ENCODE data around the gene ITGA11. TPM values are rescaled to one million over a fixed set of nuclear protein-coding genes. Genes with fewer than 3 reads are reported as not detected.
A peak's percentile ranks its signal among the peaks of the same experiment; 100 is the strongest.

Gene ITGA11
- total and polyA plus RNA-seq, 9 donors = 1.2 to 34.5 (median 4.4) TPM

DNA sequence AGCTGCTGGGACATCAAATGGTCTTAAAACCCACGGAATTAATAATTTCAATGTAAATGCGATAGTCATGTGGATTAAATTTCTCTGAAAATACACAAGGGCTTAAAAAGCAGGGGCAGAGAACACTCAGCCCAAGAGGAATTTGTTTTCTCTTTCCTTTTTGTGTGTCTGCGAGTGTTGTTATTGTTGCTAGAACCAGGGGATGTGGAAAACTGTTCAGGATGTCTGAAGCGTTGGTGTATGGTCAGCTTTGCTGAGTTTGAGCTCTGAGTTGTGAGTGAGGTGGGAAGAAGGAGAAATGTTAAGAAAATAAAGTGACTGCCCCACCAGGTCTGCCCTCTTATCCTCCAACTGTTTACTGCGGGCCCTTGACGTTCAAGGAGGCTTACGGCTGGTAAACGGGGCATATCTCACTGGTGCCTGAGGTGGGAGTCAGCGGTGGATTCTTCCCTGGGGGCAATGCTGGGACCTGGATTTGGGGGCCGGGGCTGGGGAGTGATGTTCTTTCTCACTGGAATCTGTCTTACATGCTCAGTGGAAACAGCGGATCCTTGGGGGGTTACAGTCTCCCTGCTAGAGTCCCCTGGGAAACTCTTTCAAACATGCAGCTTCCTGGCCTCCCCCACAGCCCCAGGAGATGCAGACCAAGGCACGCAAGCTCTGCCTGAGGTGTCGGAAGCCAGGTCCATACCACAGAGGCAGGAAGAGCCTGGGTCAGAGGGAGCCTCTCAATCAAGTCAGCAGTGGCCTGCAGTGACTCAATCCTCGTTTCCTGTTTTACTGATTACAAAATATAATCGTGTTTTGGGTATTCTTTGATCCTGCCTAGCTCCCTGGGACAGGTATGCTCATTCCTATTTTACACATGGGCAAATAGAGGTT, 41.8 kb downstream of the ITGA11 start:
- H3K36me3 ChIP-seq = no peaks in the 10 kb centered on the region
- TF ChIP-seq POLR2A (IDR thresholded peaks at IDR 0.05) (no peak), EP300 (IDR thresholded peaks at IDR 0.05) (no peak)
- TF ChIP-seq, protein P1, sequence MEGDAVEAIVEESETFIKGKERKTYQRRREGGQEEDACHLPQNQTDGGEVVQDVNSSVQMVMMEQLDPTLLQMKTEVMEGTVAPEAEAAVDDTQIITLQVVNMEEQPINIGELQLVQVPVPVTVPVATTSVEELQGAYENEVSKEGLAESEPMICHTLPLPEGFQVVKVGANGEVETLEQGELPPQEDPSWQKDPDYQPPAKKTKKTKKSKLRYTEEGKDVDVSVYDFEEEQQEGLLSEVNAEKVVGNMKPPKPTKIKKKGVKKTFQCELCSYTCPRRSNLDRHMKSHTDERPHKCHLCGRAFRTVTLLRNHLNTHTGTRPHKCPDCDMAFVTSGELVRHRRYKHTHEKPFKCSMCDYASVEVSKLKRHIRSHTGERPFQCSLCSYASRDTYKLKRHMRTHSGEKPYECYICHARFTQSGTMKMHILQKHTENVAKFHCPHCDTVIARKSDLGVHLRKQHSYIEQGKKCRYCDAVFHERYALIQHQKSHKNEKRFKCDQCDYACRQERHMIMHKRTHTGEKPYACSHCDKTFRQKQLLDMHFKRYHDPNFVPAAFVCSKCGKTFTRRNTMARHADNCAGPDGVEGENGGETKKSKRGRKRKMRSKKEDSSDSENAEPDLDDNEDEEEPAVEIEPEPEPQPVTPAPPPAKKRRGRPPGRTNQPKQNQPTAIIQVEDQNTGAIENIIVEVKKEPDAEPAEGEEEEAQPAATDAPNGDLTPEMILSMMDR (IDR thresholded peaks at IDR 0.05) = no peak
- H3K9me3 ChIP-seq = no peaks in the 10 kb centered on the region
- H3K4me3 ChIP-seq = no peak overlapping the region
- no peak overlapping the region for H3K27ac ChIP-seq
- DNase-seq = peak in 4 of 5 donors; percentile 5 to 17 (median 6)
- no peaks in the 10 kb centered on the region for H3K27me3 ChIP-seq
- intact Hi-C loops (cut with DNase I) = loop anchor here in 1 of 4 donors (10.0 kb wide), 1 partner anchor 135 kb away; no protein-coding TSS in a partner anchor
- no peaks in the 10 kb centered on the region for H3K4me1 ChIP-seq (ENCODE audit: insufficient read depth)
- WGBS, 3 donors = 52 to 73% (median 59%) methylated on average over 15 of the region's 15 CpGs

DNA sequence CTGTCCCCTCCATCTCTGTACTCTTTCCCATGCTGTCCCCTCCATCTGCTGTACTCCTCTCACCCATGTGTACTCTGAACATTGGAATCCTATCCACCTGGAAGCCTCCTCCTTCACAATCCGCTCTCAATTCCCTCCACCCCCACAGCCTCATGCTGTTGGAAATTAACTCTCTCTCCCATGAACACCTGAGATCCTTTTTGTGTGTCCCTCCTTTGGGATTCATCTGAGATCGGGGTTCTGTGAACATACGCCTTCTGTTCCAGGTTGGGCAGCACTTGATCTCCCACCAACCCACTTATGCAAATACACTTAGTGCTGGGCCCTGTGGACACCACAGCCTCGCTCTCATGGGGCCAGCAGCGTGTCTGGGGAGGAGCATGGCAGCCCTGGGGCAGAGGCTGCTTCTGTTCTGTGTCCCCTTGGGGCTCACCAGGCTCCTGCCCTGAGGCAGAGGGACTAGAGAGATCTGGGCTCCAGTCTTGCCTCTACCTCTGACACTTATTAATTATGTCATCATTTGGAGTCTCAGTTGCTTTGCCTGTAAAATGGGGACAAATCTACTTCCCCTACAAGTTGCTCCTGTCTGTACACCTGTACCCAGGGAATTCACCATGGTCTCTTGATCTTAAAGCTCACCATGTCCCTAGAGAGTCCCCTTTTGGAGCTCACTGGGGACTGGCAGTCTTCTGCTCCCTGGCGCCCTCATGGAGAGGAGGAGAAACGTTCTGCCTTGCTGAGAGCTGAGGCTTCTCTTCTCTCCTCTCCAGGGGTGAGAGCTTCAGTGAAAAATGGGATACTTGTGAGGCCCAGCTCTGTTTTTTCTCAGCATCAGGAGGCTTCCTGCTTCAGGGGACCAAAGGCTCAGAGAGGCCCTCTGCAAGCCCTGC, 42.7 kb downstream of the ITGA11 start:
- peaks cover 4% of the 10 kb centered on the region for H3K4me1 ChIP-seq (ENCODE audit: insufficient read depth)
- DNase-seq = peak in 4 of 5 donors; percentile 6 to 10 (median 6)
- TF ChIP-seq EP300 (IDR thresholded peaks at IDR 0.05) (no peak), POLR2A (IDR thresholded peaks at IDR 0.05) (no peak)
- TF ChIP-seq, protein P1 (IDR thresholded peaks at IDR 0.05) = no peak
- H3K4me3 ChIP-seq = no peak overlapping the region
- no peaks in the 10 kb centered on the region for H3K36me3 ChIP-seq
- intact Hi-C loops (cut with DNase I) = loop anchor here in 1 of 4 donors (10.0 kb wide), 1 partner anchor 134 kb away; no protein-coding TSS in a partner anchor
- H3K27me3 ChIP-seq = no peaks in the 10 kb centered on the region
- no peaks in the 10 kb centered on the region for H3K9me3 ChIP-seq
- WGBS, 3 donors = 85 to 90% (median 88%) methylated on average over 7 of the region's 7 CpGs
- no peak overlapping the region for H3K27ac ChIP-seq

DNA sequence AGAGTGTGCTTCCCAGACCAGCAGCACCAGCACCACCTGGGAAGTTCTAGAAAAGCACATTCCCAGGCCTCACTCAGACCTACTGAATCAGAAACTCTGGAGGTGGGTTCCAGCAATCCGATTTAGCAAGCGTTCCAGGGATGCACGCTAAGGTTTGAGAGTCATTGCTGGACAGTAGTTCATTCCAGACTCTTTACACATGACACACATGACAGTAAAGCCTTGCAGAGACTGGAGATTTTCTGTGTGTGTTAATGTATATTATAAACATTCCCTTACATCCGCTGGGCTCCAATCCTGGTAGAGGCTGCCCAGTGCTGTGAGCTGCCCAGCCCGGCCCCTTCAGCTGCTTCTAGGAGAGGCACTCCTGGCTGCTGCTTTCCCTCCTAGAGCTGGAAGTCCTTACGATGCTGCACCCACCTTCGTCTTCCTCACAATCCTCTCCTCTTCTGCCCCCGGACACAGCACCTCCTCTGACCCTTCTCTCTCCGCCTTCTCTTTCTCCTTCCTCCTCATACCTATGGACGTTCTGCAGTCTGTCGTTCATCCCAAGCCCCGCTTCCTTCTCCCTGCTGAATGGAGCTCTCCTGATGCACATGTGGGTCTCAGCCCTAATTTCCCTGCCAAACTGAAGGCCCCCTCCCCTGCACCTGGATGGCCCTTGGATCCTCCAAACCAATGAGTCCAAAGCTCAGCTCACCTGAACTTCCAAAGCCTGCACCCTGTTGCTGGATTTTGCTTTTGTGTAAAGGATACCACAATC, 44.4 kb downstream of the ITGA11 start:
- Histone ChIP-seq H3K4me1 (ENCODE audit: insufficient read depth) (peaks cover 5% of the 10 kb centered on the region), H3K36me3 (no peaks in the 10 kb centered on the region), H3K27ac (no peak overlapping the region), H3K4me3 (no peak overlapping the region), H3K9me3 (no peaks in the 10 kb centered on the region), H3K27me3 (no peaks in the 10 kb centered on the region)
- intact Hi-C loops (cut with DNase I) = loop anchor here in 1 of 4 donors (10.0 kb wide), 1 partner anchor 133 kb away; no protein-coding TSS in a partner anchor
- TF ChIP-seq POLR2A (IDR thresholded peaks at IDR 0.05) = no peak
- TF ChIP-seq, protein P1 (IDR thresholded peaks at IDR 0.05) = no peak
- TF ChIP-seq EP300 (IDR thresholded peaks at IDR 0.05) = no peak
- 92 to 94% (median 93%) methylated on average over 12 of the region's 12 CpGs for WGBS, 3 donors
- peak in 2 of 5 donors; percentile 8 to 11 for DNase-seq

All from ovary (tissue), 9 donors.